ENCODE measurements around the gene UVRAG.

UVRAG gene

GRCh38 chr11:76047766-76048165 is 232.8 kb downstream of the UVRAG start:
- TF ChIP-seq TAF1 (IDR thresholded peaks at IDR 0.05; ENCODE audit: low read depth) = no peak
- TF ChIP-seq FOXM1 (IDR thresholded peaks at IDR 0.05; ENCODE audit: borderline replicate concordance, low read depth) = no peak
- no peak for TF ChIP-seq TCF12 (IDR thresholded peaks at IDR 0.05; ENCODE audit: low read depth)

- no peak for TF ChIP-seq CREB1 (IDR thresholded peaks at IDR 0.05; ENCODE audit: low read depth)
- no peak for TF ChIP-seq TEAD4 (IDR thresholded peaks at IDR 0.05)
- TF ChIP-seq EP300 (IDR thresholded peaks at IDR 0.05; ENCODE audit: borderline replicate concordance) = no peak
- no peak for TF ChIP-seq YY1 (IDR thresholded peaks at IDR 0.05; ENCODE audit: low read depth)
- no peak for TF ChIP-seq EGR1 (IDR thresholded peaks at IDR 0.05)
- TF ChIP-seq ZBTB7A (IDR thresholded peaks at IDR 0.05; ENCODE audit: low read depth) = no peak
- TF ChIP-seq, protein P1, sequence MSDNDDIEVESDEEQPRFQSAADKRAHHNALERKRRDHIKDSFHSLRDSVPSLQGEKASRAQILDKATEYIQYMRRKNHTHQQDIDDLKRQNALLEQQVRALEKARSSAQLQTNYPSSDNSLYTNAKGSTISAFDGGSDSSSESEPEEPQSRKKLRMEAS (IDR thresholded peaks at IDR 0.05) = no peak
- no peak for TF ChIP-seq NFIC (IDR thresholded peaks at IDR 0.05)
- no peak for TF ChIP-seq USF1 (IDR thresholded peaks at IDR 0.05)
- no peak for TF ChIP-seq CEBPB (IDR thresholded peaks at IDR 0.05)
- no peak for TF ChIP-seq TAF1 (IDR thresholded peaks at IDR 0.05; ENCODE audit: low read depth)
- TF ChIP-seq RAD21 (IDR thresholded peaks at IDR 0.05; ENCODE audit: low read depth) = no peak
Observed at GRCh38 chr11:76048763-76049162, 233.8 kb downstream of the UVRAG start.

- TF ChIP-seq NFIC (IDR thresholded peaks at IDR 0.05) (no peak), EGR1 (IDR thresholded peaks at IDR 0.05) (no peak)
Observed at GRCh38 chr11:76049511-76049910, 234.5 kb downstream of the UVRAG start.

GRCh38 chr11:76051937-76052336 is 236.9 kb downstream of the UVRAG start:
- no peak for TF ChIP-seq TCF12 (IDR thresholded peaks at IDR 0.05; ENCODE audit: low read depth)
- TF ChIP-seq EGR1 (IDR thresholded peaks at IDR 0.05) = no peak
- TF ChIP-seq ZBTB7A (IDR thresholded peaks at IDR 0.05; ENCODE audit: low read depth) = no peak
- TF ChIP-seq CREB1 (IDR thresholded peaks at IDR 0.05; ENCODE audit: low read depth) = no peak
- TF ChIP-seq TAF1 (IDR thresholded peaks at IDR 0.05; ENCODE audit: low read depth) = no peak
- no peak for TF ChIP-seq RAD21 (IDR thresholded peaks at IDR 0.05; ENCODE audit: low read depth)
- no peak for TF ChIP-seq FOXM1 (IDR thresholded peaks at IDR 0.05; ENCODE audit: borderline replicate concordance, low read depth)
- no peak for TF ChIP-seq REST (IDR thresholded peaks at IDR 0.05; ENCODE audit: low read depth)
- TF ChIP-seq USF1 (IDR thresholded peaks at IDR 0.05) = no peak
- no peak for TF ChIP-seq NFIC (IDR thresholded peaks at IDR 0.05)
- TF ChIP-seq TEAD4 (IDR thresholded peaks at IDR 0.05) = no peak
- no peak for TF ChIP-seq EP300 (IDR thresholded peaks at IDR 0.05; ENCODE audit: borderline replicate concordance)
- TF ChIP-seq, protein P1 (IDR thresholded peaks at IDR 0.05) = no peak

DNA sequence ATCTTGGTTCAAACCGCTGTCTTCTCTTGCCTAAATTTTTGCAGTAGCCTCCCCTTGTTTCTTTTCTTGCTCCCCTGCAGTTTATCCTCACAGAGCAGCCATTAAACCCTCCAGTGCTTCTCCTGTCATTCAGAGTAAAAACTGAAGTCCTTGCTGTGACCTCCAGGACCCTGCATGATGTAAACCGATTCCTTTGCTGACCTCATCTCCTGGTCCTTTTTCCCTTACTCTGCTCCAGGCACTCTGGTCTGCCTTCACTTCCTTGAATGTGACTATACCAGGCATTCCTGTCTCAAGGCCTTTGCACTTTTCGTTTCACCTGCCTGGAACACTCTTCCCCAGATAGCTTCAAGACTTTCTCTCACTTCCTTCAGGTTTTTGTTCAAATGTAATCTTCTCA is 239.3 kb downstream of the UVRAG start:
- no peak for TF ChIP-seq USF1 (IDR thresholded peaks at IDR 0.05)
- no peak for TF ChIP-seq TEAD4 (IDR thresholded peaks at IDR 0.05)
- TF ChIP-seq ZBTB7A (IDR thresholded peaks at IDR 0.05; ENCODE audit: low read depth) = no peak
- no peak for TF ChIP-seq TCF12 (IDR thresholded peaks at IDR 0.05; ENCODE audit: low read depth)
- TF ChIP-seq CREB1 (IDR thresholded peaks at IDR 0.05; ENCODE audit: low read depth) = no peak
- no peak for TF ChIP-seq CEBPB (IDR thresholded peaks at IDR 0.05)
- no peak for TF ChIP-seq REST (IDR thresholded peaks at IDR 0.05; ENCODE audit: low read depth)
- no peak for TF ChIP-seq NFIC (IDR thresholded peaks at IDR 0.05)
- TF ChIP-seq EP300 (IDR thresholded peaks at IDR 0.05; ENCODE audit: borderline replicate concordance) = no peak
- no peak for TF ChIP-seq FOXM1 (IDR thresholded peaks at IDR 0.05; ENCODE audit: borderline replicate concordance, low read depth)
- no peak for TF ChIP-seq RAD21 (IDR thresholded peaks at IDR 0.05; ENCODE audit: low read depth)
- no peak for TF ChIP-seq YY1 (IDR thresholded peaks at IDR 0.05; ENCODE audit: low read depth)
- TF ChIP-seq, protein P1 (IDR thresholded peaks at IDR 0.05) = no peak

DNA sequence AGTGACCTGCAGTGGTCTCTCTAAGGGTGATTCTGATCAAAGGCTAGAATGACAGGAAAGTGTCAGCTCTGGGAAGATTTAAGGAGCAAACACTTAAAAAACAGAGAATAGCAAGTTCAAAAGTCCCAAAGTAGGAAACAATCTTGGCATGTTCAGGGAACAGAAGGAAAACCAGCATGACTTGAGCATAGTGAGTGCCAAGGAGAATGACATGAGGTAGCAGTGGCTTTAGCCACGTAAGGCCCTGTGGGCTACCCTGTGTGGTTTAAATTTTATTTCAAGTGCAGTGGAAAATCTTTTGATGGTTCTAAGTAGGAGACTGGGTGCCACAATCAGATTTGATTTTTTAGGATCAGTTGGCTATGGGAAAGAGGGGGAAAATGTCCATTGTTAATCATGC is 241.9 kb downstream of the UVRAG start:
- TF ChIP-seq TCF12 (IDR thresholded peaks at IDR 0.05; ENCODE audit: low read depth) (no peak), TAF1 (IDR thresholded peaks at IDR 0.05; ENCODE audit: low read depth) (no peak), CREB1 (IDR thresholded peaks at IDR 0.05; ENCODE audit: low read depth) (no peak), FOXM1 (IDR thresholded peaks at IDR 0.05; ENCODE audit: borderline replicate concordance, low read depth) (no peak), EGR1 (IDR thresholded peaks at IDR 0.05) (no peak), REST (IDR thresholded peaks at IDR 0.05; ENCODE audit: low read depth) (no peak), RAD21 (IDR thresholded peaks at IDR 0.05; ENCODE audit: low read depth) (no peak), CEBPB (IDR thresholded peaks at IDR 0.05) (no peak), EP300 (IDR thresholded peaks at IDR 0.05; ENCODE audit: borderline replicate concordance) (no peak), NFIC (IDR thresholded peaks at IDR 0.05) (no peak), USF1 (IDR thresholded peaks at IDR 0.05) (no peak)
- TF ChIP-seq, protein P1 (IDR thresholded peaks at IDR 0.05) = no peak

Data from Ishikawa (cell line).